Measurements from ENCODE around the gene ANKH.

- TF ChIP-seq, protein P1, sequence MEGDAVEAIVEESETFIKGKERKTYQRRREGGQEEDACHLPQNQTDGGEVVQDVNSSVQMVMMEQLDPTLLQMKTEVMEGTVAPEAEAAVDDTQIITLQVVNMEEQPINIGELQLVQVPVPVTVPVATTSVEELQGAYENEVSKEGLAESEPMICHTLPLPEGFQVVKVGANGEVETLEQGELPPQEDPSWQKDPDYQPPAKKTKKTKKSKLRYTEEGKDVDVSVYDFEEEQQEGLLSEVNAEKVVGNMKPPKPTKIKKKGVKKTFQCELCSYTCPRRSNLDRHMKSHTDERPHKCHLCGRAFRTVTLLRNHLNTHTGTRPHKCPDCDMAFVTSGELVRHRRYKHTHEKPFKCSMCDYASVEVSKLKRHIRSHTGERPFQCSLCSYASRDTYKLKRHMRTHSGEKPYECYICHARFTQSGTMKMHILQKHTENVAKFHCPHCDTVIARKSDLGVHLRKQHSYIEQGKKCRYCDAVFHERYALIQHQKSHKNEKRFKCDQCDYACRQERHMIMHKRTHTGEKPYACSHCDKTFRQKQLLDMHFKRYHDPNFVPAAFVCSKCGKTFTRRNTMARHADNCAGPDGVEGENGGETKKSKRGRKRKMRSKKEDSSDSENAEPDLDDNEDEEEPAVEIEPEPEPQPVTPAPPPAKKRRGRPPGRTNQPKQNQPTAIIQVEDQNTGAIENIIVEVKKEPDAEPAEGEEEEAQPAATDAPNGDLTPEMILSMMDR (conservative IDR thresholded peaks at IDR 0.05; ENCODE audit: low read depth, low read length) = no peak
- no peak for TF ChIP-seq EZH2 (IDR thresholded peaks at IDR 0.05; ENCODE audit: borderline replicate concordance, low read depth, low read length, poor library complexity, severe bottlenecking)
Measured at GRCh38 chr5:14900693-14901461, 29.3 kb upstream of the ANKH start.
